ENCODE results near the gene VLDLR.

DNA sequence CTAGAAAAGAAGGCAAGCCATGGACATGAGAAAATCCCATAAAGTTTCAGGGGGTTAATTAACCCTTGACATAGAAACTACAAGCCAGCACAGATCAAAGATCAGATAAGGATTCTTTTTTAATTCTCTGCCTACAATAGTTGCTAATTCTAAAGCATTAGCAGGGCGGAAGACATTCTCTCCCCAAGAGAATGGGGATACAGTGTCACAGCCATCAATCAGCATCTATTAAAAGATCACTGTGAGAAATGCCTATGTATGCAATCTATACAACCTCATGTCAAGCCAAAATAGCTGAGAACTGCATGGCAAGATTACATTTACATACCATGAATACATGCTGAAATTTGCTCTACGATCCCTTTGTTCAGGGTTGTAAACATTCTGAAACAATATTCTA lies 14.3 kb downstream of the VLDLR start:
- TF ChIP-seq POLR2AphosphoS5 (IDR thresholded peaks at IDR 0.05; ENCODE audit: low read depth, low read length): no peak
- TF ChIP-seq, protein P1, sequence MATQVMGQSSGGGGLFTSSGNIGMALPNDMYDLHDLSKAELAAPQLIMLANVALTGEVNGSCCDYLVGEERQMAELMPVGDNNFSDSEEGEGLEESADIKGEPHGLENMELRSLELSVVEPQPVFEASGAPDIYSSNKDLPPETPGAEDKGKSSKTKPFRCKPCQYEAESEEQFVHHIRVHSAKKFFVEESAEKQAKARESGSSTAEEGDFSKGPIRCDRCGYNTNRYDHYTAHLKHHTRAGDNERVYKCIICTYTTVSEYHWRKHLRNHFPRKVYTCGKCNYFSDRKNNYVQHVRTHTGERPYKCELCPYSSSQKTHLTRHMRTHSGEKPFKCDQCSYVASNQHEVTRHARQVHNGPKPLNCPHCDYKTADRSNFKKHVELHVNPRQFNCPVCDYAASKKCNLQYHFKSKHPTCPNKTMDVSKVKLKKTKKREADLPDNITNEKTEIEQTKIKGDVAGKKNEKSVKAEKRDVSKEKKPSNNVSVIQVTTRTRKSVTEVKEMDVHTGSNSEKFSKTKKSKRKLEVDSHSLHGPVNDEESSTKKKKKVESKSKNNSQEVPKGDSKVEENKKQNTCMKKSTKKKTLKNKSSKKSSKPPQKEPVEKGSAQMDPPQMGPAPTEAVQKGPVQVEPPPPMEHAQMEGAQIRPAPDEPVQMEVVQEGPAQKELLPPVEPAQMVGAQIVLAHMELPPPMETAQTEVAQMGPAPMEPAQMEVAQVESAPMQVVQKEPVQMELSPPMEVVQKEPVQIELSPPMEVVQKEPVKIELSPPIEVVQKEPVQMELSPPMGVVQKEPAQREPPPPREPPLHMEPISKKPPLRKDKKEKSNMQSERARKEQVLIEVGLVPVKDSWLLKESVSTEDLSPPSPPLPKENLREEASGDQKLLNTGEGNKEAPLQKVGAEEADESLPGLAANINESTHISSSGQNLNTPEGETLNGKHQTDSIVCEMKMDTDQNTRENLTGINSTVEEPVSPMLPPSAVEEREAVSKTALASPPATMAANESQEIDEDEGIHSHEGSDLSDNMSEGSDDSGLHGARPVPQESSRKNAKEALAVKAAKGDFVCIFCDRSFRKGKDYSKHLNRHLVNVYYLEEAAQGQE (IDR thresholded peaks at IDR 0.05; ENCODE audit: insufficient read depth in 1 of 2, low read depth in 2 of 2, low read length in 2 of 2): no peak
- TF ChIP-seq TAF1 (IDR thresholded peaks at IDR 0.05; ENCODE audit: borderline replicate concordance, insufficient read depth, low read length): no peak
